ENCODE measurements around the gene DDX41.
"Not testable (repeated sequence)": the region's sequence is repeated elsewhere in the genome, so short reads cannot be mapped to it uniquely, and the experiment has no call there.

DDX41 gene

DNA sequence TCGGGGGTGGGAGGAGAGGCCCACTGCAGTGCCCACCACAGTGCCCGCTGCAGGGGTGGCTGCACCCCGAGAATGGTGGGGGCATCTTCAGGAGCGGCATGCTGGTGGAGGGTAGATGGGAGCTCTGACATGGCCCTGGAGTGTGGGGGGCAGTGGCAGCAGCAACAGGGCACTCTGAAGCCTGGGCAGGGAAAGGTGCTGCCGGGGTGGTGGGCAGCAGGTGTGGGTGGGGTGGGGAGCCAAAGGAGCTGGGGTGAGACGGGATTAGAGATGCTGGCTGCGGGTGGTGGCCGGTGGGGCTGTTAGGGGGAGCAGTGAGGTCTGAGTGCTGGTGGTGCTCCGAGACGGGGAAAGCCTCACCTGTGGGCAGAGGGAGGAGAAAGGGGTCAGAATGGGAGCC lies 19.6 kb upstream of the DDX41 start:
- TF ChIP-seq, protein P1, sequence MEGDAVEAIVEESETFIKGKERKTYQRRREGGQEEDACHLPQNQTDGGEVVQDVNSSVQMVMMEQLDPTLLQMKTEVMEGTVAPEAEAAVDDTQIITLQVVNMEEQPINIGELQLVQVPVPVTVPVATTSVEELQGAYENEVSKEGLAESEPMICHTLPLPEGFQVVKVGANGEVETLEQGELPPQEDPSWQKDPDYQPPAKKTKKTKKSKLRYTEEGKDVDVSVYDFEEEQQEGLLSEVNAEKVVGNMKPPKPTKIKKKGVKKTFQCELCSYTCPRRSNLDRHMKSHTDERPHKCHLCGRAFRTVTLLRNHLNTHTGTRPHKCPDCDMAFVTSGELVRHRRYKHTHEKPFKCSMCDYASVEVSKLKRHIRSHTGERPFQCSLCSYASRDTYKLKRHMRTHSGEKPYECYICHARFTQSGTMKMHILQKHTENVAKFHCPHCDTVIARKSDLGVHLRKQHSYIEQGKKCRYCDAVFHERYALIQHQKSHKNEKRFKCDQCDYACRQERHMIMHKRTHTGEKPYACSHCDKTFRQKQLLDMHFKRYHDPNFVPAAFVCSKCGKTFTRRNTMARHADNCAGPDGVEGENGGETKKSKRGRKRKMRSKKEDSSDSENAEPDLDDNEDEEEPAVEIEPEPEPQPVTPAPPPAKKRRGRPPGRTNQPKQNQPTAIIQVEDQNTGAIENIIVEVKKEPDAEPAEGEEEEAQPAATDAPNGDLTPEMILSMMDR (IDR thresholded peaks at IDR 0.05; ENCODE audit: extremely low read depth, missing control alignments) = no peak
- no peak for DNase-seq (ENCODE audit: low spot score)

DNA sequence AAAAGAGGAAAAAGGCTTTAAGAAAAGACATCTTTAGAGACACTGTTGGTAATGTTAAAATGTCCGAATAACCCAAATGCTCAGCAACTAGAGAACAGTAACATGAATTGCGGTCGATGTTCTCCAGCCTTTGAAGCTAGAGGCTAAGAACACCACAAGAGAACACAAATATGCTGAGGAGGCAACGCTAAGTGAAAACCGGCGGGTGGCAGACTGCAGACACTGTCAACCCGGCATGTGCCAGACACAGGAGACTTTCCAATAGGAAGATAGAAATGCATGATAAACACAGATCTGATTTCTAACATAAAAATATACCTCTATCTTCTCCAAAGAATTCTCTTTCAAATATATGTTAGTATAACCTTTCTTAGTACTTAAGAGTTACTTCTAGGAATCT lies 18.4 kb upstream of the DDX41 start:
- TF ChIP-seq, protein P1 (IDR thresholded peaks at IDR 0.05; ENCODE audit: extremely low read depth, missing control alignments) = no peak
- no peak for DNase-seq (ENCODE audit: low spot score)

DNA sequence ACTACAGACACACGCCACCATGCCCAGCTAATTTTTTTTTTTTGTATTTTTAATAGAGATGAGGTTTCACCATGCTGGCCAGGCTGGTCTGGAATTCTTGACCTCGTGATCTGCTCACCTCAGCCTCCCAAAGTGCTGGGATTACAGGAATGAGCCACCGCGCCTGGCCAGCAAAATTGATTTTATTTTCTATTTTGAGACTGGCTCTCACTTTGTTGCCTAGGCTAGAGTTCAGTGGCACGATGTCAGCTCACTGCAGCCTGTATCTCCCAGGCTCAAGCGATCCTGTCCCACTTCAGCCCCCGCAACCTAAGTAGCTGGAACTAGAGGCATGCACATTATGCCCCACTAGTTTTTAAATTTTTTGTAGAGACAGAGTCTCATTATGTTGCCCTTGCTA lies 17.7 kb upstream of the DDX41 start:
- not testable (repeated sequence) for DNase-seq (ENCODE audit: low spot score)

DNA sequence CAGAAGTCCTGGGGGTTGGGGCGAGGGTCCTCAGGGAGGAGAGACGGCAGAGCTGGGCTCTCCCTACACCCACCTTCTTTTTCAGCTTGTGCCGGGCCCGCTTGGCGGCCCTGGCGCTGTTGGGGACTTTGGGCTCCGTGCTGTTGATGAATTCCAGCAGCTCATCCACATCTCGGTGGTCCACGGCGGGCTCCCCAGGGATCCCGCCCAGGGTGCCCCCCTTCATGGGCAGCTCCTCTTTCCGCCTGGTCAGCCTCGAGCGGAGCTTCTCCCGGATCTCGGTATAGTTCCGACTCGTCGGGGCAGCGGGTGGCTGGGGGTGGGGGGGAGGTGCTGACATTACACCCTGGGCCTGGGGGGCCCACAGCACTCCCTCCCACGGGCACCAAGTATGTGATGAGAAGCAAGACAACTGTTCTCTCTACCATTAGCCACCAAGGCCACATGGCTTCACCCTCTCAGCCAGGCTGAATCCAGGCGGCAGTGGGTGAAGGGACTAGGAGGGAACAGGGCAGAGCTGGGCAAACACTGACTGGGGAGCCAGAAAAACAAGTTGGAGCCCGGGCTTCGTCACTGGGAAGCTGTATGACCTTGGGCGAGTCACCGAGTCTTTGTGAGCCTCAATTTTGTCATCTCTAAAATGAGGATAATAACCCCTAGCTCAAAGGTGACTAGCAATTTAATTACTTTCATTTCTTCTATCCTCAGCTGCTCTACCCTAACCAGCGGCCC lies 14.6 kb upstream of the DDX41 start:
- no peak for DNase-seq (ENCODE audit: low spot score)
- TF ChIP-seq, protein P1 (IDR thresholded peaks at IDR 0.05; ENCODE audit: extremely low read depth, missing control alignments) = no peak

DNA sequence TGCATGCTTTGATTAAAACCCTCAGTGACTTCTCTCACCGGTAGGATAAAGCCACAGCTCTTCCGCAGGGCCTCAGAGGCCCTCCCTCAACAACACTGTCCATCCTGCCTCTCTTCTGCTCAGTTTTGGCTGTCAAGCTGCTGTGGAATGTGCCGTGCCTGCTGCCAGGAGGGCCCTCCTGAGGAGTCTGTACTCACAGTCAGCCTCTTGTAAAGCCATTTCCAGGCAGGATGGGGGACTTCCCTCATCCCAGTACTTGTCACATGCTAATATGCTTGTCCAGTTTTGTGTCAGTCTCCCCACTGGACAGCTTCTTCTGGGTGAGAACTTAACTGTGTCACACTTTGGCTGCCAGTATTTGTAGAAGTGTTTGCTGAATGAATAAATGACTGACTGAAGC lies 13.9 kb upstream of the DDX41 start:
- TF ChIP-seq, protein P1 (IDR thresholded peaks at IDR 0.05; ENCODE audit: extremely low read depth, missing control alignments) = no peak
- DNase-seq (ENCODE audit: low spot score) = no peak

DNA sequence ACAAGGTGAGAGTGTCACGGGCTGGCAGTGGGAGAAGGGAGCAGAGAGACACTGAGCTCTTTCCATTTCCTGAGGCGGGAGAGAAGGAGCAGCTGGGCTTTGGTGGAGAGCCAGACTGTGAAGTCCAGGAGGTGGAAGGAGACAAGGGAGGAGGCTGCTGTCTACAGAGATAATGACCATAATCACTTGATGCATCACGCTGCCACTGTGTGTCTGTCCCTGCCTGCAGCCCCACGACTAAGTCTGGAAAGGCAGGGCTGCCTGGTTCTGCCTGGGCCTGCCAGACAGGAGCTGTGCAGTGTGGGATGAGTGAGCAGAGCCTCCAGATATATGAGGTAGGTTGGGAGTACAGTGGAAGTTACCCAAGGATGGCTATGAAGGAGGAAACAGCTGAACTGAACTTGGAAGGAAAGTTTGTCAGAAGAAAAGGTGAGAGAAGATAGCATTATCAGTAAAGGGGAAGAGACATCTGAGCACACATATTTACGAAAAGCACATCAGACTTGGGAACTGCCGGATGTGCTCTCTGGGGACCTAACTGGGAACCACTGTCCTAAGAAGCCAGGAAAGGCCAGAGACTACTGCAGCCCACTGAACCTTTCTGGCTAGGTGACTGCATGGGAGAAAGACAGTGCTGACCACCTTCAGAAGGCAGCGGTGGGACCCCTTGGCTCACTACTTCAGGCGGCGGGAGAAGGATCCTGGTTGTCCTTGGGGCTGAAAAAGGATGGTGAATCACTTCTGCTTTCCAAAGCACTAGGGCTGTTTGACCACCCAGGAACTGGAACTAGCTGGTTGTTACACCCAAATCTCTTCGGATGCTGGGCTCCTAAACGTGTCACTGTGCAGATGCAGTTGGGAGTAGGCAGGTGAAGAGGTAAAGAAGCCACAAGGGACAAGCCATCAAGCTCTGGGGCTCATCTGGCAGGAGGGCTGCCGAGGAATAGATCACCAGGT lies 12.8 kb upstream of the DDX41 start:
- no peak for DNase-seq (ENCODE audit: low spot score)
- TF ChIP-seq, protein P1 (IDR thresholded peaks at IDR 0.05; ENCODE audit: extremely low read depth, missing control alignments) = no peak

DNA sequence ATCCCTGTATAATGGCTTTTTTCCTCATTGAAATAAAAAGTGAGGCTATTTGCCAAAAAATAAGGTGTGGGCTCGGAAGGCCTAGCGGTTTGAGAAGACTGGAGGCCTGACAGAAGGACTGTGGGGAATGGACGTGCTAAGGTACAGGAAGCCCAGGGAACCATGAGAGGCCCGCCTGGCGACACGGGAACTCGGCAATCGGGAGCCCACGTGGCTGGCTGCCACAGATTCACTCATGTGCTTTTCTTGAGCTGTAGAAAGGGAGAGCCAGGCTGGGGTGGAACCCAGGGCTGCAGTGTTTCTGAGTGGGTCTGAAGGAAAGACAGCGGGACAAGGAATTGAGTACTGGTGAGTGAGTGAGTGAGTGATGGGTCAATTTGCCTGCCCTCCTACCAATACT lies 11.9 kb upstream of the DDX41 start:
- DNase-seq (ENCODE audit: low spot score) = no peak

More for the DNA sequence above, 11.9 kb upstream of the DDX41 start:
- TF ChIP-seq, protein P1 (IDR thresholded peaks at IDR 0.05; ENCODE audit: extremely low read depth, missing control alignments) = no peak
